RWPE1 (cell line): ENCODE measurements around the gene AGR2.
A peak's percentile ranks its signal among the peaks of the same experiment; 100 is the strongest.

ENCODE experiments used
- CTCF ChIA-PET: fragments of 350-600 bp; sonication (Branson Sonifier 250); formaldehyde crosslinking; extraction: SDS; loops from one replicate; lab custom pipeline; 2021; lab: Yijun Ruan, JAX
- POLR2A ChIA-PET: fragments of 400-600 bp; formaldehyde crosslinking; extraction: SDS; loops from one replicate; lab custom pipeline; 2020; ENCODE audit warnings: antibody characterized with exemption; ENCODE audit not compliant: low non-redundant PET; lab: Yijun Ruan, JAX
- DNase-seq: peaks from one replicate; pipeline ENCODE4 v3.0.0; 2012; ENCODE audit warnings: low spot score
- H3K27ac ChIP-seq: fragments of 450-650 bp; 2 replicates; pipeline ENCODE4 v1.5.1; 2017
- CTCF ChIP-seq: fragments of 450-650 bp; conservative IDR thresholded peaks from 2 replicates; pipeline ENCODE4 v1.5.1; 2017; ENCODE audit warnings: low read depth, mild to moderate bottlenecking

The AGR2 gene

DNA sequence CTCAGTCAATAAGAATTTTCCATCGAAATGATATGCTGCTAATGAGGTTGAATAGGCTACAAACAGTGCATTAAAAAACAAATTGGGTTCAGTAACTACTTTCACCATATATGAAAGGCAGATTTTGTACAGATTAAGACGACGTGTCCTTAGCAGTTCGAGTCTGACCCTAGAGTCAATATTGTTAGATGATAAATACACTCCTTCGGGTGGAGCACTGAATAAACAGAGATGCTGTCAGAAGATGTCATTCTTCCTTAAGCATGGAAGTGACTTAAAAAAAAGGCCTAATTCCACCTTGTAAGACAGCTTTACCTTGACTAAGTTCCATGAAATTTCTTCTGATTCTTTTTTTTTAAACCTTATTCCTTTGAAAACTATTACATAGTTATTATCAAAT, 5.8 kb upstream of the AGR2 start:
- no peak for DNase-seq
- POLR2A ChIA-PET = no interaction called here
- no peak overlapping the region for H3K27ac ChIP-seq
- CTCF ChIA-PET = interaction anchor here (0.5 kb wide), 1 partner anchor 409 kb away, joined by 3 read pairs; no protein-coding TSS in a partner anchor
- no peak for TF ChIP-seq CTCF

- TF ChIP-seq CTCF = no peak
- POLR2A ChIA-PET = no interaction called here
- no peak overlapping the region for H3K27ac ChIP-seq
- no peak for DNase-seq
- CTCF ChIA-PET = interaction anchor here (0.5 to 0.6 kb wide), 2 partner anchors 409 to 1105 kb away, joined by 3 read pairs; no protein-coding TSS in a partner anchor
These were observed 5.3 kb upstream of the AGR2 start for GRCh38 chr7:16810112-16810511.

- H3K27ac ChIP-seq = no peak overlapping the region
- no peak for TF ChIP-seq CTCF
- POLR2A ChIA-PET = no interaction called here
- DNase-seq = no peak
- CTCF ChIA-PET = interaction anchor here (0.6 kb wide), 1 partner anchor 63 kb away, joined by 3 read pairs; no protein-coding TSS in a partner anchor
These were observed 642 bp upstream of the AGR2 start for GRCh38 chr7:16805441-16805840.

DNA sequence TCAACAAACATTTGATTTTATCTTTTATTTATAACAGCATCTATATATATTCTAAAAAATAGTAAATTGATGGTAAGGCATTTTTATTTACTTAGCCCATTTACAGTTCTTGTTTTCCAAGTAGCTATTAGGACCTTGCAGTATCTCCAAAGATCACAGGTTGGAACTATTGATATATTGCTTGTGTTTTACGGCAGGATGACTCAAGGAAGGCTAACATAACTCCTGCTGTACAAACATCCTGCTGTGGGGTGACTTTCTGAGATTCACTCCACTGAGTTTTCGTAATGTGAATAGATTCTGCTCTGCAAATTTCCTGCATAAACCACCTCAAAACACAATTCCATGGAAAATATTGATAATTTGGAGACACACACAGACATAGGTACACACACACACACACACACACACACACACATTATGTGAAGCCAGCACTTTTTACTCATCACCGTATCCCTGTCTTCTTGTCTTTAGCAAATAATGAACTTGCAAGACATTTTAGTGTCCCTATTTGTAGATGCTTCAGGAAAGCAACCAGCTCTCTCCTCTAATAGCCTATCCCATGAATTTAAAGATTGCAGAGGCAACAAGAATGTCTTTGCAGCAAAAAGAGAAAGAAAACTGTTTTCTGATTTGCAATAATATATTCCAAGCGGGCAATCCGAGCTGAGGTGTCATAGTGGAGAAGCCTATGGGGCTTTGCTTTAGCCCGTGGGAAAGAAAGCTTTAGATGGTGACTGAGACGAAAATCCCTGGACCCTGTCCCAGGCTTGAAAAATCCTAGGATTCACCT, 722 bp downstream of the AGR2 start:
- peak; percentile 21 for DNase-seq
- no peak overlapping the region for H3K27ac ChIP-seq
- ChIA-PET POLR2A (no interaction called here), CTCF (no interaction called here)
- no peak for TF ChIP-seq CTCF

- ChIA-PET POLR2A (no interaction called here), CTCF (interaction anchor here (0.9 kb wide), 1 partner anchor 9 kb away, joined by 3 read pairs; no protein-coding TSS in a partner anchor)
- TF ChIP-seq CTCF = no peak
- DNase-seq = no peak
- no peak overlapping the region for H3K27ac ChIP-seq
These were observed 1.7 kb downstream of the AGR2 start for GRCh38 chr7:16803125-16803524.

DNA sequence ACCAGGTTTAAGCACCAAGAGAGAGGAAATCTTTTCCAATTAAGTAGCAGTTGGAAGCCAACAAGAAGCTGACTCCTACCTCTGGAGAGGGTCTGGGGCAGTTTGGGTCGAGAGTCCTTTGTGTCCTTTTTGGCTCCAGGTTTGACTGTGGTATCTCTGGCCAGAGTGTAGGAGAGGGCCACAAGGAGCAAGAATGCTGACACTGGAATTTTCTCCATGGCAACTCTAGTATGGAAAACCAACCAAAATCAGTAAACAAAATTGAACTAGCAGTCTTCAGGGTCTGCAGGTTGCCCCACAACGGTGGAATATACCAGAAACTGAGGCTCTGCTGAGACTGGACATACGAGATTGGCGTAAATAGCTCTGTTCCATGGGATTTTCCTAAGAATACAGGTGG, 3.2 kb downstream of the AGR2 start:
- ChIA-PET CTCF (interaction anchor here (0.6 to 0.9 kb wide), 7 partner anchors 22 to 527 kb away, joined by 3 to 5 read pairs (median 3); partner anchors contain the start of gene TSPAN13), POLR2A (no interaction called here)
- DNase-seq = no peak
- no peak overlapping the region for H3K27ac ChIP-seq
- no peak for TF ChIP-seq CTCF
